MCF 10A (cell line): ENCODE data around the gene DUSP9. TPM values are rescaled to one million over a fixed set of nuclear protein-coding genes. Genes with fewer than 3 reads are reported as not detected.
"Not testable (repeated sequence)": the region's sequence is repeated elsewhere in the genome, so short reads cannot be mapped to it uniquely, and the experiment has no call there.

Experiments used
- BruUV-seq: library from RNA; stranded (reverse); fragments of 400-500 nt; replicated peaks from 2 replicates; lab custom pipeline; 2021; lab: Mats Ljungman, UMichigan
- CTCF ChIA-PET: fragments of 300-600 bp; sonication (Branson Sonifier 250); formaldehyde crosslinking; extraction: SDS; loops from one replicate; lab custom pipeline; 2021; ENCODE audit warnings: antibody characterized with exemption, inconsistent platforms; lab: Yijun Ruan, JAX
- POLR2A ChIA-PET: fragments of 300-600, 350-650 bp; sonication (Branson Sonifier 250); formaldehyde crosslinking; extraction: SDS; loops from one replicate; lab custom pipeline; 2020; ENCODE audit warnings: antibody characterized with exemption, inconsistent platforms; lab: Yijun Ruan, JAX
- DNase-seq: peaks from one replicate; pipeline ENCODE4 v3.0.0-alpha.2; 2018; ENCODE audit not compliant: unreplicated experiment
- H3K27ac Mint-ChIP-seq: one replicate; pipeline ENCODE4 v1.8.0; 2022; ENCODE audit warnings: mild to moderate bottlenecking, low read depth, mixed read lengths; ENCODE audit not compliant: unreplicated experiment
- H3K27me3 Mint-ChIP-seq: one replicate; pipeline ENCODE4 v1.8.0; 2022; ENCODE audit warnings: mixed read lengths; ENCODE audit not compliant: insufficient read depth, unreplicated experiment
- H3K36me3 Mint-ChIP-seq: one replicate; pipeline ENCODE4 v1.8.0; 2022; ENCODE audit warnings: mild to moderate bottlenecking, moderate library complexity, mixed read lengths; ENCODE audit not compliant: insufficient read depth, unreplicated experiment
- H3K4me1 Mint-ChIP-seq: one replicate; pipeline ENCODE4 v1.8.0; 2022; ENCODE audit warnings: mixed read lengths; ENCODE audit not compliant: insufficient read depth, unreplicated experiment
- H3K4me3 Mint-ChIP-seq: one replicate; pipeline ENCODE4 v1.8.0; 2022; ENCODE audit warnings: mild to moderate bottlenecking, moderate library complexity, mixed read lengths; ENCODE audit not compliant: unreplicated experiment
- H3K9me3 Mint-ChIP-seq: one replicate; pipeline ENCODE4 v1.8.0; 2022; ENCODE audit warnings: mixed read lengths; ENCODE audit not compliant: unreplicated experiment
- CTCF ChIP-seq: fragments of 200-600 bp; IDR thresholded peaks from one replicate; pipeline ENCODE4 v1.8.0; 2022; ENCODE audit warnings: antibody characterized with exemption, mild to moderate bottlenecking; ENCODE audit not compliant: unreplicated experiment
- intact Hi-C: fragments of 100-400 bp; cut with micrococcal nuclease; formaldehyde crosslinking; loops from 2 replicates; pipeline ENCODE4 v1.14.1; 2022
- total RNA-seq: library from RNA; stranded (reverse); gene quantifications from 2 replicates; pipeline ENCODE4 v1.2.3, GENCODE V29; 2022

Gene DUSP9
- total RNA-seq, 1 experiment from 2014 or later, result not detected

- intact Hi-C loops, result no loop called here
- no TSS peak for BruUV-seq
- POLR2A ChIA-PET, result no interaction called here
These were observed 27.3 kb downstream of the DUSP9 start for GRCh38 chrX:153674219-153674851.

GRCh38 chrX:153681175-153681574 is 34.2 kb downstream of the DUSP9 start:
- ChIA-PET CTCF (no interaction called here), POLR2A (no interaction called here)
- DNase-seq, result no peak
- Mint-ChIP-seq H3K4me3 (no peak overlapping the region), H3K4me1 (no peaks in the 10 kb centered on the region), H3K27me3 (no peaks in the 10 kb centered on the region), H3K9me3 (no peaks in the 10 kb centered on the region), H3K27ac (no peak overlapping the region), H3K36me3 (no peaks in the 10 kb centered on the region)
- TF ChIP-seq CTCF, result no peak
- intact Hi-C loops, result no loop called here
- no TSS peak for BruUV-seq

More at GRCh38 chrX:153674219-153674851, 27.3 kb downstream of the DUSP9 start:
- no peak for DNase-seq
- H3K4me3 Mint-ChIP-seq, result no peak overlapping the region
- no peaks in the 10 kb centered on the region for H3K27me3 Mint-ChIP-seq
- no peaks in the 10 kb centered on the region for H3K9me3 Mint-ChIP-seq
- H3K4me1 Mint-ChIP-seq, result no peaks in the 10 kb centered on the region
- CTCF ChIA-PET, result interaction anchor here (1.0 kb wide), 1 partner anchor 12 kb away, joined by 5 read pairs; no protein-coding TSS in a partner anchor
- H3K27ac Mint-ChIP-seq, result no peak overlapping the region
- no peak for TF ChIP-seq CTCF
- no peaks in the 10 kb centered on the region for H3K36me3 Mint-ChIP-seq

- BruUV-seq, DNase-seq, H3K9me3 Mint-ChIP-seq, H3K4me3 Mint-ChIP-seq, H3K27me3 Mint-ChIP-seq, intact Hi-C loops, H3K36me3 Mint-ChIP-seq, H3K4me1 Mint-ChIP-seq, H3K27ac Mint-ChIP-seq: not testable (repeated sequence)
- ChIA-PET POLR2A (interaction anchor here (1.3 kb wide), 1 partner anchor 84 kb away, joined by 4 read pairs; the partner anchor contains the start of gene CCNQ), CTCF (interaction anchor here (0.7 to 1.0 kb wide), 3 partner anchors 24 to 624 kb away, joined by 3 read pairs; no protein-coding TSS in a partner anchor)
These were observed 36.5 kb downstream of the DUSP9 start for GRCh38 chrX:153683486-153683885.

GRCh38 chrX:153684467-153685155 is 37.6 kb downstream of the DUSP9 start:
- BruUV-seq, result no TSS peak
- TF ChIP-seq CTCF, result no peak
- intact Hi-C loops, result no loop called here
- H3K4me1 Mint-ChIP-seq, result no peaks in the 10 kb centered on the region
- CTCF ChIA-PET, result interaction anchor here (0.6 to 1.5 kb wide), 6 partner anchors 16 to 841 kb away, joined by 3 read pairs; no protein-coding TSS in a partner anchor
- H3K27ac Mint-ChIP-seq, result no peak overlapping the region
- no peak overlapping the region for H3K4me3 Mint-ChIP-seq
- H3K27me3 Mint-ChIP-seq, result no peaks in the 10 kb centered on the region
- H3K9me3 Mint-ChIP-seq, result no peaks in the 10 kb centered on the region
- no peak for DNase-seq
- H3K36me3 Mint-ChIP-seq, result no peaks in the 10 kb centered on the region
- POLR2A ChIA-PET, result interaction anchor here (0.6 to 1.3 kb wide), 2 partner anchors 85 to 274 kb away, joined by 4 read pairs; partner anchors contain the start of gene CCNQ
